PC-3 (cell line): ENCODE results near the gene EPHA3. TPM values are rescaled to one million over a fixed set of nuclear protein-coding genes. Genes with fewer than 3 reads are reported as not detected.
A peak's percentile ranks its signal among the peaks of the same experiment; 100 is the strongest.

Experiments
- ATAC-seq: fragments of 200-7000 bp; cut with Tn5 transposase; 2 replicates; pipeline ENCODE4 v1.9.1; 2020; ENCODE audit warnings: mild to moderate bottlenecking, moderate library complexity
- BruUV-seq: library from RNA; stranded (reverse); fragments of 400-500 nt; replicated peaks from 2 replicates; lab custom pipeline; 2021; lab: Mats Ljungman, UMichigan
- CTCF ChIA-PET: fragments of 300-600 bp; sonication (Branson Sonifier 250); formaldehyde crosslinking; loops from one replicate; lab custom pipeline; 2022; ENCODE audit warnings: antibody characterized with exemption; lab: Charles Lee
- POLR2A ChIA-PET: fragments of 300-600 bp; sonication (Branson Sonifier 250); formaldehyde crosslinking; loops from one replicate; lab custom pipeline; 2022; ENCODE audit warnings: antibody characterized with exemption; ENCODE audit not compliant: unreplicated experiment; lab: Charles Lee
- DNase-seq: peaks from one replicate; pipeline ENCODE4 v3.0.0-alpha.2; 2015
- H2AFZ ChIP-seq: fragments of 300-600 bp; sonication (generic); 2 replicates; pipeline ENCODE4 v1.6.0; 2016; ENCODE audit warnings: antibody characterized with exemption, low read length
- H3F3A ChIP-seq: fragments of 300-600 bp; sonication (generic); one replicate; pipeline ENCODE4 v1.6.0; 2017; ENCODE audit warnings: antibody characterized with exemption, low read length, control low read depth, mild to moderate bottlenecking; ENCODE audit not compliant: unreplicated experiment
- H3K27ac ChIP-seq: fragments of 300-600 bp; sonication (generic); 2 replicates; pipeline ENCODE4 v1.5.1; 2016; ENCODE audit warnings: mild to moderate bottlenecking, low read length
- H3K27me3 ChIP-seq: fragments of 300-600 bp; sonication (generic); 2 replicates; pipeline ENCODE4 v1.6.1; 2016; ENCODE audit warnings: low read length, mixed read lengths
- H3K36me3 ChIP-seq: fragments of 300-600 bp; sonication (generic); 2 replicates; pipeline ENCODE4 v1.6.1; 2016; ENCODE audit warnings: low read depth, mixed run types, low read length, mixed read lengths
- H3K4me1 ChIP-seq: fragments of 300-600 bp; sonication (generic); 2 replicates; pipeline ENCODE4 v1.5.1; 2016; ENCODE audit warnings: low read length; ENCODE audit not compliant: insufficient read depth
- H3K4me2 ChIP-seq: fragments of 300-600 bp; sonication (generic); 2 replicates; pipeline ENCODE4 v1.6.0; 2016; ENCODE audit warnings: low read length
- H3K4me3 ChIP-seq: fragments of 300-600 bp; sonication (generic); 2 replicates; pipeline ENCODE4 v1.5.1; 2016; ENCODE audit warnings: mild to moderate bottlenecking, low read length, mixed read lengths
- H3K79me2 ChIP-seq: fragments of 300-600 bp; sonication (generic); 2 replicates; pipeline ENCODE4 v1.6.1; 2017; ENCODE audit warnings: low read length, mixed read lengths
- H3K9ac ChIP-seq: fragments of 300-600 bp; sonication (generic); 2 replicates; pipeline ENCODE4 v1.6.0; 2016; ENCODE audit warnings: mild to moderate bottlenecking, low read length
- H3K9me2 ChIP-seq: fragments of 300-600 bp; sonication (generic); replicated peaks from 2 replicates; pipeline ENCODE4 v1.6.1; 2016; ENCODE audit warnings: mixed run types, low read length, mixed read lengths
- H3K9me3 ChIP-seq: fragments of 300-600 bp; sonication (generic); 2 replicates; pipeline ENCODE4 v1.6.1; 2016; ENCODE audit warnings: low read length, mixed read lengths
- H4K20me1 ChIP-seq: fragments of 300-600 bp; sonication (generic); 2 replicates; pipeline ENCODE4 v1.6.1; 2016; ENCODE audit warnings: low read length, mixed read lengths
- EZH2 ChIP-seq: fragments of 300-600 bp; sonication (generic); IDR thresholded peaks from one replicate; pipeline ENCODE4 v1.6.1; 2017; ENCODE audit warnings: antibody characterized with exemption, mild to moderate bottlenecking, low read length; ENCODE audit not compliant: unreplicated experiment
- EZH2phosphoT487 ChIP-seq: fragments of 300-600 bp; sonication (generic); IDR thresholded peaks from 2 replicates; pipeline ENCODE4 v1.6.1; 2018; ENCODE audit warnings: mild to moderate bottlenecking, antibody characterized with exemption, low read length, borderline replicate concordance
- intact Hi-C: fragments of 100-400 bp; cut with micrococcal nuclease; formaldehyde crosslinking; loops from 2 replicates; pipeline ENCODE4 v1.9.0; 2023
- total RNA-seq: library from RNA; depleted of rRNA; stranded (reverse); fragments of >200 nt; gene quantifications from 2 replicates; pipeline ENCODE4 v1.2.3, GENCODE V29; 2014
- TF ChIP-seq, protein P1 (sequence below): fragments of 300-600 bp; sonication (generic); conservative IDR thresholded peaks from 2 replicates; pipeline ENCODE4 v1.5.1; 2017; ENCODE audit warnings: antibody characterized with exemption, low read depth, mild to moderate bottlenecking, low read length

Gene EPHA3
- total RNA-seq, 1 experiment from 2014 or later: 0.33 TPM

GRCh38 chr3:89113344-89113743 is 5.9 kb downstream of the EPHA3 start:
- Histone ChIP-seq H3K9me3 (no peaks in the 10 kb centered on the region), H4K20me1 (no peaks in the 10 kb centered on the region), H3K36me3 (no peaks in the 10 kb centered on the region), H3F3A (no peaks in the 10 kb centered on the region), H3K79me2 (no peaks in the 10 kb centered on the region), H3K4me1 (no peaks in the 10 kb centered on the region), H3K4me2 (no peak overlapping the region), H3K9ac (no peak overlapping the region), H3K27me3 (peaks cover 49% of the 10 kb centered on the region), H3K9me2 (no peaks in the 10 kb centered on the region), H2AFZ (no peak overlapping the region), H3K27ac (no peak overlapping the region), H3K4me3 (no peak overlapping the region)
- ChIA-PET POLR2A (no interaction called here), CTCF (no interaction called here)
- intact Hi-C loops: loop anchor here (5.0 to 10.0 kb wide), 2 partner anchors 911 to 981 kb away; no protein-coding TSS in a partner anchor
- no TSS peak for BruUV-seq
- DNase-seq (no peak), ATAC-seq (no peak)
- TF ChIP-seq, protein P1, sequence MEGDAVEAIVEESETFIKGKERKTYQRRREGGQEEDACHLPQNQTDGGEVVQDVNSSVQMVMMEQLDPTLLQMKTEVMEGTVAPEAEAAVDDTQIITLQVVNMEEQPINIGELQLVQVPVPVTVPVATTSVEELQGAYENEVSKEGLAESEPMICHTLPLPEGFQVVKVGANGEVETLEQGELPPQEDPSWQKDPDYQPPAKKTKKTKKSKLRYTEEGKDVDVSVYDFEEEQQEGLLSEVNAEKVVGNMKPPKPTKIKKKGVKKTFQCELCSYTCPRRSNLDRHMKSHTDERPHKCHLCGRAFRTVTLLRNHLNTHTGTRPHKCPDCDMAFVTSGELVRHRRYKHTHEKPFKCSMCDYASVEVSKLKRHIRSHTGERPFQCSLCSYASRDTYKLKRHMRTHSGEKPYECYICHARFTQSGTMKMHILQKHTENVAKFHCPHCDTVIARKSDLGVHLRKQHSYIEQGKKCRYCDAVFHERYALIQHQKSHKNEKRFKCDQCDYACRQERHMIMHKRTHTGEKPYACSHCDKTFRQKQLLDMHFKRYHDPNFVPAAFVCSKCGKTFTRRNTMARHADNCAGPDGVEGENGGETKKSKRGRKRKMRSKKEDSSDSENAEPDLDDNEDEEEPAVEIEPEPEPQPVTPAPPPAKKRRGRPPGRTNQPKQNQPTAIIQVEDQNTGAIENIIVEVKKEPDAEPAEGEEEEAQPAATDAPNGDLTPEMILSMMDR: no peak
- TF ChIP-seq EZH2: no peak

GRCh38 chr3:89113893-89114840 is 6.7 kb downstream of the EPHA3 start:
- Histone ChIP-seq H3K36me3 (no peaks in the 10 kb centered on the region), H3K79me2 (no peaks in the 10 kb centered on the region), H3F3A (no peaks in the 10 kb centered on the region), H3K27me3 (peaks cover 42% of the 10 kb centered on the region), H3K4me2 (peak overlapping the region; percentile 88), H4K20me1 (no peaks in the 10 kb centered on the region), H3K27ac (no peak overlapping the region), H3K9me3 (no peaks in the 10 kb centered on the region), H3K4me3 (peak overlapping the region; percentile 66), H3K9ac (no peak overlapping the region), H3K4me1 (no peaks in the 10 kb centered on the region), H3K9me2 (no peaks in the 10 kb centered on the region), H2AFZ (peak overlapping the region; percentile 81)
- TF ChIP-seq EZH2phosphoT487 (no peak), EZH2 (no peak)
- TF ChIP-seq, protein P1: peak; percentile 81
- ATAC-seq: peak; percentile 98
- peak; percentile 69 for DNase-seq
- no TSS peak for BruUV-seq
- CTCF ChIA-PET: no interaction called here
- intact Hi-C loops: loop anchor here (5.0 to 10.0 kb wide), 2 partner anchors 912 to 981 kb away; no protein-coding TSS in a partner anchor
- POLR2A ChIA-PET: no interaction called here

GRCh38 chr3:89114841-89115223 is 7.4 kb downstream of the EPHA3 start:
- ATAC-seq (no peak; the same call in 1 of the 2 replicates), DNase-seq (no peak)
- TF ChIP-seq, protein P1: peak; percentile 24; the same call in 1 of the 2 replicates
- TF ChIP-seq EZH2: no peak
- TF ChIP-seq EZH2phosphoT487: no peak

More at GRCh38 chr3:89114841-89115223, 7.4 kb downstream of the EPHA3 start:
- POLR2A ChIA-PET: no interaction called here
- no peaks in the 10 kb centered on the region for H3K36me3 ChIP-seq
- H3K9me2 ChIP-seq: no peaks in the 10 kb centered on the region
- H3K4me2 ChIP-seq: peak overlapping the region; percentile 88
- no peaks in the 10 kb centered on the region for H3K9me3 ChIP-seq
- H3K27me3 ChIP-seq: peaks cover 43% of the 10 kb centered on the region
- peak overlapping the region; percentile 66 for H3K4me3 ChIP-seq
- intact Hi-C loops: loop anchor here (5.0 to 10.0 kb wide), 3 partner anchors 737 to 980 kb away; no protein-coding TSS in a partner anchor
- no peaks in the 10 kb centered on the region for H3K79me2 ChIP-seq
- CTCF ChIA-PET: no interaction called here
- H3K9ac ChIP-seq: no peak overlapping the region
- H4K20me1 ChIP-seq: no peaks in the 10 kb centered on the region
- H3K27ac ChIP-seq: no peak overlapping the region
- H2AFZ ChIP-seq: peak overlapping the region; percentile 81; the same call in 1 of the 2 replicates
- no peaks in the 10 kb centered on the region for H3K4me1 ChIP-seq
- H3F3A ChIP-seq: no peaks in the 10 kb centered on the region
- no TSS peak for BruUV-seq
